KOPT-K1 (cell line): Measurements from ENCODE around the gene NEUROG1.

Experiments used
- H3K27ac ChIP-seq: fragments of 200-600 bp; sonication (generic); 2 replicates; pipeline ENCODE4 v1.5.1; 2016; ENCODE audit warnings: antibody characterized with exemption, mild to moderate bottlenecking, low read depth, low read length; ENCODE audit not compliant: poor library complexity, severe bottlenecking
- H3K36me3 ChIP-seq: fragments of 200-600 bp; sonication (generic); 2 replicates; pipeline ENCODE4 v1.5.1; 2017; ENCODE audit warnings: antibody characterized with exemption, mild to moderate bottlenecking, low read length, moderate library complexity; ENCODE audit not compliant: insufficient read depth
- H3K9me3 ChIP-seq: fragments of 200-600 bp; sonication (generic); 2 replicates; pipeline ENCODE4 v1.5.1; 2017; ENCODE audit warnings: antibody characterized with exemption, low read length, mild to moderate bottlenecking; ENCODE audit not compliant: insufficient read depth, poor library complexity, severe bottlenecking

The NEUROG1 gene

DNA sequence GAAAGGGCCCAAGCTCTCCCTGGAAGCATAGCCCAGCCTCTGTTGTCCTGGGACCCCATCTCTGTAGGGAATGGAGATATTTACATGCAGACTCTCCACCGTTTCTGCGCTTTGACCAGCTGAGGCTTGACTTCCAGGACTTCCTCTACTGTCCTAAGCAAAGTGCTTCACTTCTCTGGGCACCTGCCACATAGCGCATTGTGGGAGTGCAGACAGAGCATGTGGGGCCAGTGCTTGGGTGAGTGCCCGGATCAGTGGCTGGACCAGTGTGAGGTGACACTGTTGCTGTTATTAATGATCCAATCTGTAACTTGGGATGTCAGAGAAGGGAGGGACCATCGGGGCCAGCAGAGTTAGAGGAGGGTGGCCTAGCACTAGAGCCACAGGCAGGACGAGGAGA, 32.5 kb upstream of the NEUROG1 start:
- H3K36me3 ChIP-seq, result no peaks in the 10 kb centered on the region
- H3K27ac ChIP-seq, result no peak overlapping the region
- H3K9me3 ChIP-seq, result no peaks in the 10 kb centered on the region

DNA sequence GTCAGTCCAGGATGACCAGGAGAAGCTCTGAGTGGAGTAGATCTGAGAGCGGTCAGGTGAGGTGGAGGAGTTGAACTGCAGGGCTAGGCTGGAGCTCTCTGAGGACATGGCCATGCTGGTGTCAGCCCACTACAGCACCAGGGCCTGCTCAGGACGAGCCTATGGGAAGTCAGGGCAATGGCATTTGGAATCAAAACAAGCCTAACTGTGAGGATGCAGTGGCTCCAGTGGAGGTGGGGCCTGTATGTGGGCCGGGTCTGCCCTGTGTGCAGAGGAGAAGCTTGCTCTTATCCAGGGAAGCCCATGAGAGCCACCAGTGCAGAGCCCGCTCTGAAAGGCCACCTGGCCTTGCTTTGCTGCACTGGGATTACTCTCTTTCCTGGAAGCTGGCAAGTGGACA, 31.9 kb upstream of the NEUROG1 start:
- Histone ChIP-seq H3K27ac (no peak overlapping the region), H3K9me3 (no peaks in the 10 kb centered on the region), H3K36me3 (no peaks in the 10 kb centered on the region)

DNA sequence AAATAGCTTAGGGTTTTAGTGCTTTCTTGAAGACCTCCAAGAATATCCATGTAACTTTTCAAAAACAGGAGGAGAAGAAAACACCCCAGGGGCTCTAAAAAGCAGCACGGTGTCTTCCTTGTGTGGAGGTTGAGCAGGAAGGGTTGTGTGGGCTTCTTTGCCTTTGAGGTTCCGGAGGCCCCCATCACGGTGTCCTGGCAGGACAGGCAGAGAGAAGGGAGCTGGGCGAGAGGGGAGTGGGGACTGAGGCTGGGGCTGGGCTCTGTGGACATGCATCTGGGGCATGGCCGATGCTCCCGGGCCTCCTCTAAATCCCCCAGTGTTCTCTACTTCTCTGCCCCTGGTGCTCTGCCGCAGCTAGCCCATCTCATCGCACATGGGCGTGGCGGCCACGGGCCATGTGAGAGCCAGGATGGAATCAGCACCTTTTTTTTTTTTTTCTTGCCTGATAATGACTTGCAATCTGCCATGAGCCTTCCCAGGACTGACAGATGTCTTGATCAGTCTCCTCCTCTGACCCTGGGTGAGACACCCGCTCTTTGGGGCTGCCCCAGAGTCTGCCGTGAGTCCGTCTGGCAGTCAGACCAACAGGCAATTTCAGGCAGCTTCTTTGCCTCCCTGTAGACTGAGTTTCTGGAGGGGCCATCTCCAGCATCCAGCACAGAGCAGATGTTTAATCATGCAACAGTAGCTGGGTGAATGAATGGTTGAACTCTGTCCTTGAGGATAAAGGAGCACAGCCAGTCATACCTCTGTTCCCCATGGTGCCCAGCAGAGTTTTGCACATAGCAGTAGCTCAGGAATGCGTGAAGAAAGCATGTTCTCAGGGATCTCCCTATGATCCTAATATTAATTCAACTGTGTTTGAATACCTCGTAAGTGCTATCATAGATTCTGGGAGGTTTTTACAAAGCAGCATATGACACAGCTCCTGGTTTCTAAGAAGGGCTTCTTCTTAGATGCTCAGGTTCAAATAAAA, 30.9 kb upstream of the NEUROG1 start:
- no peaks in the 10 kb centered on the region for H3K36me3 ChIP-seq
- no peaks in the 10 kb centered on the region for H3K9me3 ChIP-seq
- no peak overlapping the region for H3K27ac ChIP-seq

- H3K27ac ChIP-seq, result no peak overlapping the region
- no peaks in the 10 kb centered on the region for H3K9me3 ChIP-seq
- no peaks in the 10 kb centered on the region for H3K36me3 ChIP-seq
These were observed 30.1 kb upstream of the NEUROG1 start for GRCh38 chr5:135565725-135566421.

GRCh38 chr5:135565266-135565665, 29.5 kb upstream of the NEUROG1 start:
- H3K9me3 ChIP-seq, result no peaks in the 10 kb centered on the region
- H3K27ac ChIP-seq, result no peak overlapping the region
- H3K36me3 ChIP-seq, result no peaks in the 10 kb centered on the region

DNA sequence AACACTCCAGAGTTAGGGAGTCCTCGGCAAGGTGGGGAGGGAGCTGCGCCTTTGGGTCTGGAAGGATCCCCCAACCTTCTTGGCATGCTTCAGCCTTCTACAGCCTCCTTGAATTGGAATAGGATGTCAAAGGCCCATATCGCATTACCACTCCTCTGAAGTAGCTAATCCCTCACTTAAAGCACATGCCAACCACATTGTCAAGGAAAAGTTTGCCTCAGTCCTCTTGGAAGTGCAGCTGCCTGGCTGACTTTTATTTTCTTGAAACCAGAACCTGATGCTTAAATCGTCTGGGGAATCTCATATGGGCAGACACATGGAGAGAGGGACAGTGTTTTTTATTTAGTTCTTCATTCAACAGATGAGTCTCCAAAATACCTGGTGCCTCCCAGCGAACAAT, 28.6 kb upstream of the NEUROG1 start:
- H3K9me3 ChIP-seq, result no peaks in the 10 kb centered on the region
- no peak overlapping the region for H3K27ac ChIP-seq
- H3K36me3 ChIP-seq, result no peaks in the 10 kb centered on the region

DNA sequence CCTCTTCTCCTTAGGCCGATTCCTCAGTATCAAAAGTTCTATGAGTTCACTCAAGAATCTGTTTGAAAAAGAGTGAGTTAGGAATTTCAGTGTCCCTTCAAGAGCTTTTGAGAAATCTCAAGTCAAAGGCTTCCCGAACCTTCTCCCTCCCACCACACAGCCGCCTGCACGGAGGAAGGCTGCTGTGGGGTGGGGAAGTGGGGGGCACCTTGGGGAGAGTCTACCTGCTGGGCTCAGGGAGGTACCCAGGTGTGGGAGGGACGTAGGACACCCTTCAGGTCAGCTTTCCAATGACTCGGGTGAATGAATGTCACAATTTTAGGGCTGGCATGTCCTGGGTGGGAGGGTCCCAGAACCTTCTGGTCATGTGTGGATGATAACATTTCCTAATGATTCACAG, 25.5 kb upstream of the NEUROG1 start:
- Histone ChIP-seq H3K9me3 (no peaks in the 10 kb centered on the region), H3K27ac (no peak overlapping the region), H3K36me3 (no peaks in the 10 kb centered on the region)

DNA sequence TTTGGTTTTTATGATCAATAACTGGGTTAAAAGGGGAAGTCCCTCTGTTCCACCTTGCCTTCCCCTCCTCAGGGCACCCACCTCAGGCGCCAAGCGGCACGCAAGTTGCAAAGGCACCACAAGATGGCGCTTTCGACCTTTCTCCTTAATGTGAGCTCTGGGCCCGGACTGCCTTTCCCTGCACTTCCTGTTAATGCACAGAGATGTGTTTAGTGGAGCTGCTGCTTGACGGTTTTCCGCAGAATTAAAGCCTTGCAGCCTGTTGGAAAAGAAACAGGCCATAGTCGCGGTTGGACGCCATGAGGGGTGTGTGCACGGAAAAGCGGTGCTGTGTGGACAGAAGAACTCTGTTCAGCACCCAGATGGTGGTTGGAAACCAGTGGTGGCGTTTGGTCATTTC, 25.1 kb upstream of the NEUROG1 start:
- Histone ChIP-seq H3K9me3 (no peaks in the 10 kb centered on the region), H3K36me3 (no peaks in the 10 kb centered on the region), H3K27ac (no peak overlapping the region)

- H3K9me3 ChIP-seq, result no peaks in the 10 kb centered on the region
- H3K36me3 ChIP-seq, result no peaks in the 10 kb centered on the region
- no peak overlapping the region for H3K27ac ChIP-seq
These were observed 23.6 kb upstream of the NEUROG1 start for GRCh38 chr5:135559354-135559753.

- Histone ChIP-seq H3K36me3 (no peaks in the 10 kb centered on the region), H3K27ac (no peak overlapping the region), H3K9me3 (no peaks in the 10 kb centered on the region)
These were observed 21.5 kb upstream of the NEUROG1 start for GRCh38 chr5:135557076-135557838.

DNA sequence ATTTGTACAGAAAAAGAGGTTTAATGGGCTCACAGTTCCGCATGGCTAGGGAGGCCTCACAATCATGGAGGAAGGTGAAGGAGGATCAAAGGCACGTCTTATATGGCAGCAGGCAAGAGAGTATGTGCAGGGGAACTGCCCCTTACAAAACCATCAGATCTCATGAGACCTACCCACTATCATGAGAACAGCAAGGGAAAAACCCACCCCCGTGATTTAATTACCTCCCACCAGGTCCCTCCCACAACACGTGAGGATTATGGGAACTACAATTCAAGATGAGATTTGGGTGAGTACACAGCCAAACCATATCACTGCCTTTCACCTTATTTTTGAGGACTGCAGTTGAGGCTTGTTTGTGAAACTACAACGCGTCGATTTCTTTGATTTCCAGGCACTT, 20.9 kb upstream of the NEUROG1 start:
- Histone ChIP-seq H3K27ac (no peak overlapping the region), H3K36me3 (no peaks in the 10 kb centered on the region), H3K9me3 (no peaks in the 10 kb centered on the region)

GRCh38 chr5:135555530-135555929, 19.8 kb upstream of the NEUROG1 start:
- Histone ChIP-seq H3K36me3 (no peaks in the 10 kb centered on the region), H3K9me3 (no peaks in the 10 kb centered on the region), H3K27ac (no peak overlapping the region)

- Histone ChIP-seq H3K27ac (no peak overlapping the region), H3K36me3 (no peaks in the 10 kb centered on the region), H3K9me3 (no peaks in the 10 kb centered on the region)
These were observed 18.1 kb upstream of the NEUROG1 start for GRCh38 chr5:135553688-135554462.

DNA sequence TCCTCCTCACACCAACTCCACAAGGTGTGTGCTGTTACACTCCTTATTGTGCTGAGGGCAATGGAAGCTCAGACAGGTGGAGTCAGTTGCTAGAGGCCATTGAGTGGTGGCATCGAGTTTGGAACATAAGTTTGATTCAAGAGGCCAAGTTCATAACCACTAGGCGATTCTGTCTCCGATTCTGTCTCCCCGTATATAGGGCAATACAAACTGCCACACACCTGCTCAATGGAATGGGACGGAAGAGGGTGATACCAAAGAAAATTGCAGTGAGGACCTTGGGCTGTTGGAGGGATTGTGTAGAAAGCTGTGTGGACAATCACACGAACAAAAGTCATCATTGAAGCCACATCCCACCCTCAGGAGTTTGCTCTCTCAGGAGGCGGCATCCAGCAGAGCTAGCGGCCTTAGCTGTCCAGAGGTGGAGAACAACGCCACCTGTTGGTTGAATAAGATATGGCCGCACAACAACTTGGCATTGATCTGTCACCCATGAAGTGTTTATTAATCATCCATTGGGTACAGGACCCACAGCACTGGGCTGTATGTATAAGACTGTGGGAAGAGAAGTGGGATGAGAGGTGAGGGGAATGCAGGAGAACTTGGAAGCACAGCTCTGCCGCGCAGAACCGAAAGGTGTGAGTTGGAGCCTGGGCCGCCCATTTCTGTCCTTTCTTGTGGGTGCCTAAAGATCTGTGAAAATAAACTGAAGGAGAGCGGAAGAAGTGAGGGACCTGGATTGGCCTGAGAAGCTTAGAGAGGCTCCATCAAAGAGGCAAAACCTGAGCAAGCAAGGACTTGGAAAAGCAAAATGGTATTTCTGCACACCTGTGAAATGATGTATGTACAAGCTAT, 16.1 kb upstream of the NEUROG1 start:
- no peaks in the 10 kb centered on the region for H3K36me3 ChIP-seq
- no peaks in the 10 kb centered on the region for H3K9me3 ChIP-seq
- H3K27ac ChIP-seq, result no peak overlapping the region
